Activated naive CD4-positive, alpha-beta T cell treated with Interleukin-2 at 50 U/mL for 16 hours (primary cell): ENCODE results near the gene KISS1R.
"Not testable (repeated sequence)": the region's sequence is repeated elsewhere in the genome, so short reads cannot be mapped to it uniquely, and the experiment has no call there.

Source experiments
- DNase-seq: peaks from one replicate; pipeline ENCODE4 v3.0.0-alpha.2; 2020

The KISS1R gene

GRCh38 chr19:917323-918151 is at the start of gene KISS1R:
Gene KISS1R (plus strand): TSS chr19:917333. CDS start chr19:917503, 170 bp downstream.
- no peak for DNase-seq

DNA sequence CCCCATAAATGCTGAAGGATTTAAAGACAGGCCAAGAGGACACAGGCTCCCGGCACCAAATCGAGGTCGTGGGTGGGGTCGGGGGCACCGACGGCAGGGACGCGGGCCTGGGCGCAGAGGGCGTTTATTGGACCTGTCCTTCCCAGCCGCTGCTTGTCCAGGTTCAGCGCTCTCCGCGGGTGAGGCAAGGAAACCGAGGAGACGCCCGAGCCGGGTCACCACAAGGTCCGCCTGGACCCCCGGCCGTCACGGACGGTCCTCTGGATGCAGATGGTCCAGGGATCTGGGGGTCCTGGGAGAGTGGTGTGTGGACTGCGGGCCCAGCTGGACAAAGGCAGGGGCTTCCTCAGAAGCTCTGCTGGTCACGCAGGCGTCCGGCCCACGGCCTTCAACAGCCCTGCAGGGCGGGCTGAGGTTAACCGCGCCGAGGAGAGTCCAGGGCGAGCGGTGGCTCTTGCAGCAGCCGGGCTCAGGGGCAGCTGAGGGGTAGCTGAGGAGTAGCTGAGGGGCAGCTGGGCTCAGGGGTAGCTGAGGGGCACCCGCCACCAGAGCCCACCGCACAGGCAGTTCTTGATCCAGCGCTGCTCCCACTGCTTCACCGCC is 49.2 kb upstream of the KISS1R start:
- DNase-seq: no peak

DNA sequence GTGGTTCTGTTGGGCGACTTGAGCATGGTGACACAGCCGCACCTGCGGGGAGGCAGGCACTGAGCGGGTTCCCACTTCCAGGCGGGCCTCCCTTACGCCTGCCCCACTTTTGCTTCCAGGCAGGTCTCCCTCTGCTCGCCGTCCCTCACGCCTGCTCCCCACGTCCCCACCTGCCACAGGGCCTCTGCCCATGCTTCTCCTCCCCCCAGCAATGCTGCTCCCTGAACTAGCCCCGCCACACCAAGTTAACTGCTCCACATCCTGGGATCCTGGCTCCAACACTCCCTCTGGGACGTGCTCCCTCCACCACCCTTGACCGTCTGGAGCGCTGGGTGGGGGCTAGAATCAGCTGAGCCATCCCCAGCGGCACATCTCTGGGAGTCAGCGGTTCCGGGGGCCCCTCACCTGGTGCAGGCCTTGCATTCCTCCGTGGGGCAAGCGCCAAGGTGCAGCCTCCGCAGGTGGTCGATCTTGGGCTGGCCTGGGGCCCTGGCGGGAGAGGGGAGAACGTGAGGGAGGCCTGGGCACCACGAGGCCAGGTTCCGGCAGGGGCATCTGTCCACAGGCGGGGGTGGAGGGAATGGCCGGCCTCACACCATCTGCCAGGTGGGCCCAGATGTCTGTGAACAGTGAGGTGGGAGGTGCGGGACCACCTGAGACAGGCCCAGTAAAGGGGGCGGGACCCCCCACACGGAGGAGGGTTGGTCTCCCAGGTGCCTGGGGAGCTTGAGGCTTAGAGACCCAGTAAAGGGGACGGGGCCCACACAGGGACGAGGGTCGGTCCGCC is 48.5 kb upstream of the KISS1R start:
- DNase-seq: no peak

- DNase-seq: no peak
Measured at GRCh38 chr19:869245-870177, 47.6 kb upstream of the KISS1R start.

GRCh38 chr19:870314-870713 is 46.8 kb upstream of the KISS1R start:
- no peak for DNase-seq

DNA sequence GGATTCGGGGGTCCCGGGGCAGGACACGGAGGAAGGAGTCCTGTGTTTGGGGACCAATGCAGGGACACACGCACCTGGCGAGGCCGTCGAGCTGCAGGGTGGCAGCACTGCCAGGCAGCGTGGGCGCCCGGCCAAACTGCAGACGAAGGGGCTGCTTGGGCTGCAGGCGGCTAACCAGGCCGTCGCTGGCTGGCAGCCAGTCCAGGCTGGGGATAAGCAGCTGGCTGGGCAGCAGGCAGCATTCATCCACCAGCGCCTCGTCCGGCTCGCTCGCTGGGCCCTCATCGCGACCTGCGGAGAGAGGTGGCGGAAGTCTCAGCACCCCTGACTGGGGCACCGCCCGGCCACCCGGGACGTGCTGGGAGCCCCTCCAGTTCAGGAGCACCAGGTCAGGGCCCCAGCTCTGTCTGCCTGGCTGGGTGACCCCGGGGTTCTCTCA is 46.2 kb upstream of the KISS1R start:
- no peak for DNase-seq

DNA sequence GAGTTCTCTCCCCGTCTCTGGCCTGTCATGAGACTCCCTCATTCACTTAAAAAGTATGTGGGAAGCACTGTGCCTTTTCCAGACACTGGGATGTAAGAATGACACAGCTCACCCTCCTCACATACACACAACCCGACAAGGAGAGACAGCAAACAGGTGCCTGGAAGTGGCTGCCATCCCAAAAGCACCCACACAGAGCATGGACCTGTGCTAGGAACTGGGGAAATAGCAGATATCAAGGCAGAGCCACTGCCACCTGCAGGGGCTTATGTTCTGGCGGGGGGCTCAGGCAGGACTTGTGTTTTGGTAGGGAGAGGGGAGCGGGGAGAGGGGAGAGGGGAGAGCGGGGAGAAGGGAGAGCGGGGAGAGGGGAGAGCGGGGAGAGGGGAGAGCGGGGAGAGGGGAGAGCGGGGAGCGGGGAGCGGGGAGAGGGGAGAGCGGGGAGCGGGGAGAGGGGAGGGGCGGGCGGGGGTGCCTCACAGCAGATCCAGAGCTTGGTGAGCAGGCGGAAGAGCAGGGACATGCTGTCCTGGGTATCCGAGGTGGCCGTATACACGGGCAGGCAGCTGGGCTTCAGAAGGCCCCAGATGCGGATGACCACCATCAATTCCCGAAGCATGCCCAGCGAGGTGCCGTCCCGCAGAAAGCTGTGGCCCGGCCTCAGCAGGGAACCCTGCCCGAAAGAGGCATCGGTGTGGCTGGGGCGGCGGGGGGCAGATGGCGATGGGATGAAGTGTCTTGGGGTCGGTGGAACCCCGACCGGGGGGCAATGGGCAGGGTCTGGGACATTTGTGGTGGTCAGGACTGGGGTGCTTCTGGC is 45.5 kb upstream of the KISS1R start:
- peak; percentile 13 for DNase-seq

DNA sequence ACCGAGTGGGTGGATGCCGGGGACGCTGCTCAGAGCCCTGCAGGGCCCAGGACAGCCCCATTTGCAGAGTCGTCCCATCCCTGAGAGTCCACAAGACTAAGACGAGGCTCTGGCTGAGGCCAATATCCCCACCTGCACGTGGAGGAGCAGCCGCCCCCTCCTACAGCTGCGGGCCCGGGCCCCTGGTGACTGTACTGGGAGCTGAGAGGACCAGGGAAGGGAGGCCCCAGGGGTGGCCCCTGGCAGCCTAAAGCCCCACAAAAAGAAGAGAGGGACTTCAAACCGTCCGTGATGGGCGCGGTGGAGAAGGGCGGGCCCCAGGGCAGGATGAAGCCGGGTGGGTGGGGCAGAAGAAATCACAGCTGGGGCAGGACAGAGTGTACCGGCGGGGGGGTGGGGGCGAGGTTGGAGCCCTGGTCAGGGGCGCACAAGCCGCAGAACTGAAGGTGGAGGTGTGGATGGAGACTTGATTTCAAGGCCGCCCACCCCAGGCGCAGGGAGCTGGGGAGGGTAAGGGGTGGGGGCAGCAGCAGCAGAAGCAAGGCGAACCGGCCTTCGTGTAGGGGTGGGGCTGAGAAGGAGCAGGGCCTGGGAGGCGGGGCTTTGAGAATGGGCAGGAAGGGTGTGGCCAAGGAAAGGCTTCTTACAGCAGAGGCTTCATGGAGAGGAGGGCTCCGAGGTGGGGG is 44.7 kb upstream of the KISS1R start:
- peak; percentile 81 for DNase-seq

- peak; percentile 64 for DNase-seq
Measured at GRCh38 chr19:873084-873483, 44.0 kb upstream of the KISS1R start.

- DNase-seq: no peak
Measured at GRCh38 chr19:873561-874041, 43.5 kb upstream of the KISS1R start.

- DNase-seq: no peak
Measured at GRCh38 chr19:875265-875879, 41.8 kb upstream of the KISS1R start.

DNA sequence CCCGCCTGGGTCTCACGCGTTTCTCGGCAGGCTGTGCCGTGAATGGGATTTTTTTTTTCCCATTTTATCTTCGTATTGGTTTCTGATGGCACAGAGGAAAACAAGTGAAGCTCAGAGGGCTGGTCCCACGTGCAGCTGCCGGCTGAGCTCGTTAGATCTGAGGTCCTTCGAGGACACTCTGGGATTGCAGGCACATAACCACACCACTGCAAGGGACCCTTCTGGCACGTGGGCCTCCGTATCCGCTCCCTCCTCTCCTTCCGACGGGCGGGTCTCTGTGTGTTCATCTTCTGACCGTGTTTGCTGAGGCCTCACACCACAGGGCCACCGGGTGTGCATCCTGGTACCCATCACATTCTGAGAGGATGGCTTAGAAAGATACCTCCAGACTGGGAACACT is 41.0 kb upstream of the KISS1R start:
- DNase-seq: no peak

DNA sequence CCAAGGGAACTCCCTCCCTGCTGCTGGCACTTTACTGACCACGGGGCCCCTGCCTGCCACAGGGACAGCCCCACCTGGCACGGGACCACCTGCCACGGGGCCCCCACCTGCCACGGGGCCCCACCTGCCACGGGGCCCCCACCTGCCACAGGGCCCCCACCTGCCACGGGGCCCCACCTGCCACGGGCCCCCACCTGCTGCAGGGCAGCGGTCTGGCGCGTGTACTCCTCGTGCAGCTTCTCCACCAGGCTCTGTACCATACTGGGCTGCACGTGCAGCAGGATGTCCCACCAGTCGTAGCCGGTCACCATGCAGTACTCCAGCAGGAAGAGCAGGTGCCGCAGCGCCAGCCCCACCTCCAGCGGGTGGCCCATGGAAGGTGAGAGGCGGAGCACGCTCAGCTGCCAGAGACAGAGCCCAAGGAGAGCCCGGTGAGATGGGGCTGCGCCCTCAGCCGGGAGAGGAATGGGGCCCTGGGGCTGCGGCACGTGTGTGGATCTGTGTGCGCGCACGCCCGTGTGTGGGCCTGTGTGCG is 40.3 kb upstream of the KISS1R start:
- no peak for DNase-seq

DNA sequence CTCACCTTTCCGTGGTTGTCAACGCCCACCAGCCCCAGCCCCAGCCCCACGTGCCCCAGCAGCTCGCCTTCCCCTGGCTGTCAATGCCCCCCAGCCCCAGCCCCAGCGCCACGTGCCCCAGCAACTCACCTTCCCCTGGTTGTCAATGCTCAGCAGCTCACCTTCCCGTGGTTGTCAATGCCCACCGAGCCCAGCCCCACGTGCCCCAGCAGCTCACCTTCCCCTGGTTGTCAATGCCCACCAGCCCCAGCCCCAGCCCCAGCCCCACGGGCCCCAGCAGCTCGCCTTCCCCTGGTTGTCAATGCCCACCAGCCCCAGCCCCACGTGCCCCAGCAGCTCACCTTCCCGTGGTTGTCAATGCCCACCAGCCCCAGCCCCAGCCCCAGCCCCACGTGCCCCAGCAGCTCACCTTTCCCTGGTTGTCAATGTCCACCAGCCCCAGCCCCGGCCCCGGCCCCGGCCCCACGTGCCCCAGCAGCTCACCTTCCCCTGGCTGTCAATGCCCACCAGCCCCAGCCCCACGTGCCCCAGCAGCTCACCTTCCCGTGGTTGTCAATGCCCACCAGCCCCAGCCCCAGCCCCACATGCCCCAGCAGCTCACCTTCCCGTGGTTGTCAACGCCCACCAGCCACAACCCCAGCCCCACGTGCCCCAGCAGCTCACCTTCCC is 39.0 kb upstream of the KISS1R start:
- not testable (repeated sequence) for DNase-seq

GRCh38 chr19:878751-879561 is 38.2 kb upstream of the KISS1R start:
- not testable (repeated sequence) for DNase-seq

DNA sequence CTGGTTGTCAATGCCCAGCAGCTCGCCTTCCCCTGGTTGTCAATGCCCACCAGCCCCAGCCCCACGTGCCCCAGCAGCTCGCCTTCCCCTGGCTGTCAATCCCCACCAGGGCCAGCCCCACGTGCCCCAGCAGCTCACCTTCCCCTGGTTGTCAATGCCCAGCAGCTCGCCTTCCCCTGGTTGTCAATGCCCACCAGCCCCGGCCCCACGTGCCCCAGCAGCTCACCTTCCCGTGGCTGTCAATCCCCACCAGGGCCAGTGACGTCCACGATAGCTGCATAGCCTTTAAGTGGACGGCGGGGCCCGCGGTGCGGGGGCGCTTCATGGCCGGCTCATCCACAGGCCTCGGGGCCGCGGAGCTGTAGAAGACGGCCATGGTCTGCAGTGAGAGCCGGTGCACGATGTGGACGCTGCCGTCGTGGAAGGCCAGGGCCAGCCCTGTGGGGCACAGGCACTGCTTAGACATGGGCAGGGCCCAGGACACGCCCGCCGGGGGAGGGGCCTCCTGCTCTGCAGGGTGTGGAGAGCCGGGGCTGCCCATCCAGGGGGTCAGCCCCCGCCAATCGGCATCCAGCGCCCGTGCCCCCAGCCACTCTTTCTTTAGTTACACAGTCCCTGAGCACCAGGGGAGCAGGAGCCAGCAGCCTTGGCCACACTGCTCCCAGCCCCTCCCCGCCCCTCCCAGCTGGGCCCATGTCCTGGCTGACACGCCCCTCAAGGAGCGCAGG is 37.3 kb upstream of the KISS1R start:
- DNase-seq: no peak

DNA sequence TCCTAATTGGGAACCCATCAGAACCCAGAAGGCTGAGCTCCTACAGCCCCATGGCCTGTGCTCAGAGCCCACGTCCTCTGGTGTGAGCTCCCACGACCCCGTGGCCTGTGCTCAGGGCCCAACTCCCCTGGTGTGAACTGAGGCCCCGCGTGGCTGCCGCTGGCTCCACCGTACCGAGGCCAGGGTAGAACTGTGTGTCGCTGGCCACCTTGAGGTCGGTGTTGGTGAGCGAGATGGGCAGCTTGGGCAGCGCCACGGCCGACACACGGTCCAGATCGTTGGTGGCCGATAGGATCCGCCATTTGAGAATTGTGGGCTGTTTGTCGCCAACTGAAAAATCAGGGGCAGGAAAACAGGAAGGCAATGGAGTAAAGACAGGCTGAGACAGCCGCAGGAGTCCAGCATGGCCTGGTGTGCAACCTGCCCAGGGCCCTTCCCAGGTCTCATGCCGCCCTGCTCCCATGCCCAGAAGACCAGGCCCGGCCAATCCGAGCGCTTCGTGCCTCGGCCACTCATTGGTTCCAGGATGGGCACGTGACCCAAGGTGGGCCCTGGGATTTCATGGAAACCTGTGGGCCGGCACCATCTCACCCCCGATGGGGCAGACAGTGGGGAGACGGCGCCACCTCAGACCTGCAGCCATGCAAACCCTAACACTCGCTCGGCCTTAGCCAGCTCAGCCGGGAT is 35.6 kb upstream of the KISS1R start:
- DNase-seq: no peak
